ENCODE data around the gene CYP2J2.
"Not testable (repeated sequence)": the region's sequence is repeated elsewhere in the genome, so short reads cannot be mapped to it uniquely, and the experiment has no call there.

Gene CYP2J2

DNA sequence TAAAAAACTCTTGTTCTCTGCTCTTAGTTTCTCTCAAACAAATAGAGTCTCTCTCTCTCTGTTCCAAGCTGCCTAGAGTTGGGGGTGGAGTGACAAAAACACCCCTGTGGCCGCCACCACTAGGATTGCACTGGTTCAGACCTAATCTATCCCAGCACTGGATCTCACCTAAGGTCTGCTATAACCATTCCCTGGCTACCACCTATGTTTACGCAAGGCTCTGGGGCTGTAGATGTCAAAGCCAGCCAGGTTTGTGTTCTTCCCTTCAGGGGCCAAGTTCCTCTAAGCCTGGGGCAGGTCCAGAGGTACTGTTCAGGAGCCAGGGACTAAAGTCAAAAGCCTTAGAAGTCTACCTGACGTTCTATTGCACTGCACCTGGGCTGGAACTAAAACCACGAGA is 12.8 kb upstream of the CYP2J2 start:
- in situ Hi-C loops (cut with MboI; ENCODE audit: low sequenced_read_pairs) = no loop called here
- H3K9me3 ChIP-seq = no peaks in the 10 kb centered on the region
- no peak for DNase-seq (ENCODE audit: low spot score in 2 of 2)
- no peaks in the 10 kb centered on the region for H3K4me1 ChIP-seq
- no peaks in the 10 kb centered on the region for H3K36me3 ChIP-seq (replicated peaks)
- H3K4me3 ChIP-seq = no peak overlapping the region
- peaks cover 18% of the 10 kb centered on the region for H3K27me3 ChIP-seq (ENCODE audit: low read depth)

DNA sequence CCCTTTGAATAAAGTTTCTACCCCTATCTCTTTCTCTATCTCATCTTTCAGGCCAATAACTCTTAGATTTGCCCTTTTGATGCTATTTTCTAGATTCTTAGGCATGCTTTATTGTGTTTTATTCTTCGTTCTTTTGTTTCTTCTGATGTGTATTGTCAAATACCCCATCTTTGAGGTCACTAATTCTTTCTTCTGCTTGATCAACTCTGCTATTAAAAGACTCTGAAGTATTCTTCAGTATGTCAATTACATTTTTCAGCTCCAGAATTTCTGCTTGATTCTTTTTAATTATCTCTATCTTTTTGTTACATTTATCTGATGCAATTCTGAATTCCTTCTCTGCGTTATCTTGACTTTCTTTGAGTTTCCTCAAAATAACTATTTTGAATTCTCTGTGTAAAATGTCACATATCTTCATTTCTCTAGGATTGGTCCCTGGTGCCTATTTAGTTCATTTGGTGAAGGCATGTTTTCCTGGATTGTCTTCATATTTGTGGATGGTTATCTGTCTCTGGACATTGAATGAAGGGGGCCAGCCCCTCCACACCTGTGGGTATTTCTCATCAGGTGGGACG is 11.2 kb upstream of the CYP2J2 start:
- no peak for DNase-seq (ENCODE audit: low spot score in 2 of 2)
- H3K9me3 ChIP-seq = no peaks in the 10 kb centered on the region
- no peaks in the 10 kb centered on the region for H3K4me1 ChIP-seq
- H3K4me3 ChIP-seq = no peak overlapping the region
- no peaks in the 10 kb centered on the region for H3K36me3 ChIP-seq (replicated peaks)
- peaks cover 15% of the 10 kb centered on the region for H3K27me3 ChIP-seq (ENCODE audit: low read depth)
- in situ Hi-C loops (cut with MboI; ENCODE audit: low sequenced_read_pairs) = no loop called here

DNA sequence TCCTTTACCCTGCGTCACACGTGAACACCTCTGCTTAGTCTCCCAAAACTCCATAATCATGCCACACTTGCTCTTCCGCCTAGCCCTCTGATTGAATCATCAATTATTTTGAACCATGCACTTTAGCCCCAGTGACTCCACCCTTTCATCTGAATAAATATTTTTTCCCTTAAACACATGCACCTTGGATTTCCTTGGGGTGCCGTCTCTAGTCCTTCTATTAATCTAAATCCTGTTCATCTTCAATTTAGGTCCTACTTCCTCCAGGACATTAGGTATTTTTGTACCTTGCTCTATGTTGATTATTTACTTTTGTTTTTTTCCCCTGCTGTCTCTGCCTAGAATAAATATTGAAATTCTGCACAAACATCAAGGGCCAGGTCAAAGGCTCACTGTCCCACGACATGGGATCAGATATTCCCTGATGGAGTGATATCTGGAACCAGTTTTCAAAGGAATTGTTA is 9.8 kb upstream of the CYP2J2 start:
- no peak for DNase-seq (ENCODE audit: low spot score in 2 of 2)
- no peaks in the 10 kb centered on the region for H3K4me1 ChIP-seq
- H3K36me3 ChIP-seq (replicated peaks) = no peaks in the 10 kb centered on the region
- H3K9me3 ChIP-seq = no peaks in the 10 kb centered on the region
- in situ Hi-C loops (cut with MboI; ENCODE audit: low sequenced_read_pairs) = no loop called here
- peaks cover 14% of the 10 kb centered on the region; the same call in 1 of the 2 replicates for H3K27me3 ChIP-seq (ENCODE audit: low read depth)
- H3K4me3 ChIP-seq = no peak overlapping the region

DNA sequence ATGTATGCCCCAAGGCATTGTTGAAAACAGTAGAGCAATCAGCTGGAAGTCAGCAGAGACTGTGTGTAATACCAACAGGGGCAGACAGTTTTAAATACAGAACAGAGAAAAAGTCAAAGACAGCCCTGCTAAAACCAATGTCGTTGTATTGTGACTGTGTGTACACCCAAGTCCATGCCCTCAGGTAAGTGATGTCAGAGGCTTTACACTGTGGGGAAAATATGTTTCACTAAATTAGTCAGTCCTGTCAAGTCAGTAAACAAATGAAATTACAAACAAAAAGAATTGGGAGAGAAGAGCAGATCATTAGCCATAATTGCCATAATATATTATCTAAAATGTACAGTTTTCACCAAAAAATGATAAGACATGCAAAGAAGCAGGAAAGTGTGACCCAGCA is 2.4 kb upstream of the CYP2J2 start:
- in situ Hi-C loops (cut with MboI; ENCODE audit: low sequenced_read_pairs) = no loop called here
- H3K4me1 ChIP-seq = no peaks in the 10 kb centered on the region

DNA sequence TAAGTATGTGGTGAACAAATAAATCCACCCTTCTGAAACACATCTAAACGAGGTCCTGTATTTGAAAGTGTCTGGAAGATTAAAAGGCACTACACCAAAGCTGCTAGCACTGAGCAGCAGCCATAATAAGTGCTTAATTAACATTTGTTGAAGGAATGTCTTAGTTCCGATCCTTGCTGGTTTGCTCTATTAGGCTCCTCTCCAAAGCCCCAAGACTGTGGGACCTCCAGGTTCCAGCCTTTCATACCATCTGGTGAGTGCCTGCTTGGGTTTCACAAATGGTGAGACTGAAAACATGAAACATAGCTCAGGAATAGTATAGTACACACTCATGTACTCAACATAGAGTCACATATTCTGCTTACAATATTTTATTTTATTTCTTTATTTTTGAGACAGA is 640 bp upstream of the CYP2J2 start:
- no peaks in the 10 kb centered on the region for H3K36me3 ChIP-seq (replicated peaks)
- DNase-seq (ENCODE audit: low spot score in 2 of 2) = no peak
- in situ Hi-C loops (cut with MboI; ENCODE audit: low sequenced_read_pairs) = no loop called here
- H3K9me3 ChIP-seq = no peaks in the 10 kb centered on the region
- no peak overlapping the region for H3K4me3 ChIP-seq
- H3K4me1 ChIP-seq = no peaks in the 10 kb centered on the region
- H3K27me3 ChIP-seq (ENCODE audit: low read depth) = peaks cover 42% of the 10 kb centered on the region

More for the DNA sequence above, 2.4 kb upstream of the CYP2J2 start:
- DNase-seq (ENCODE audit: low spot score in 2 of 2) = no peak
- no peaks in the 10 kb centered on the region for H3K9me3 ChIP-seq
- H3K4me3 ChIP-seq = no peak overlapping the region
- H3K27me3 ChIP-seq (ENCODE audit: low read depth) = peaks cover 42% of the 10 kb centered on the region
- no peaks in the 10 kb centered on the region for H3K36me3 ChIP-seq (replicated peaks)

DNA sequence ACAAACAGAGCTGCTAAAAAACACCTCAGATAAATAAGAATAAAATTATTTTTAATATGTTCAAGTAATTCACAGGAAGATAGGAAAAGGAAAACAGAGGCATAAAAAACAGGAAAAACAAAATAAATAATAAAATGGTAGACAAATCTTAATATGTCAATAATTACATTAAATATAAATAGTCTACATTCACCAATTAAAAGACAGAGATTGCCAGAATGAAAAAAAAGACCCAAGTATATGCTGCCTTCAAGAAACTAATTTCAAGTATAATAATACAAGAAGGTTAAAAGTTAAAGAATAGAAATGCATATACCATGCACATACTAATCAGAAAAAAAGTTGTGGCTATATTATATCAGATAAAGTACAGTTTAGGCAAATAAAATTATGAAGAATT is 1.9 kb downstream of the CYP2J2 start:
- peaks cover 30% of the 10 kb centered on the region for H3K27me3 ChIP-seq (ENCODE audit: low read depth)
- in situ Hi-C loops (cut with MboI; ENCODE audit: low sequenced_read_pairs) = no loop called here
- no peak for DNase-seq (ENCODE audit: low spot score in 2 of 2)
- no peaks in the 10 kb centered on the region for H3K9me3 ChIP-seq
- H3K4me3 ChIP-seq = no peak overlapping the region
- no peaks in the 10 kb centered on the region for H3K4me1 ChIP-seq
- H3K36me3 ChIP-seq (replicated peaks) = no peaks in the 10 kb centered on the region

DNA sequence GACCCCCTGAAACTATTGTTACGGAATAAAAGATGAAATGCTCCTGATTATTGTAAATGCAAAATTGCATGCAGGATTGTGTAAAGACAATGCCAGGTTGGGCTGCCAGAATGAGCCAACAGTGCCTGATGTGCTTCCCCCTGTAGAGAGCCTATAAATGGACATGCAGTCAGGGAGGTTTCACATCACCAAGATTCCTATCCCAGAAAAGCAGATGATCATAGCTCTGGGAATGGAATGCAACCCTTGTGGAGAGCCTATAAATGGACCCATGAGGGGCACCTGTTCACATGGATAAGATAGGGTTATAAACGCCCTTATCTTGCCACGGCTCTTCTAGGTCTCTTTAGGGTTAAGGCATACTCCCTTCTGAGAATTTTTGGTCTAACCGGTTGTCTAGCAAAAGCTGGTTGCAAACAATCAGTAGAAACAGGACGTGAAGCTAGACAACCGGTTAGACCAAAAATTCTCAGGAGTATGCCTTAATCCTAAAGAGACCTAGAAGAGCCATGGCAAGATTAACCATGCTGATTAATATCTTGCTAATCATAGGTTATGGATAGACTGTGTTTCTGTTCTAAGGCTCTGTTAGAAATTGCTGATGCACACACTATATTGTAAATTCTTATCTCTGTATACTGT is 5.2 kb downstream of the CYP2J2 start:
- H3K36me3 ChIP-seq (replicated peaks); H3K9me3 ChIP-seq; DNase-seq (ENCODE audit: low spot score in 2 of 2); in situ Hi-C loops (cut with MboI; ENCODE audit: low sequenced_read_pairs); H3K4me1 ChIP-seq; H3K4me3 ChIP-seq; H3K27me3 ChIP-seq (ENCODE audit: low read depth): not testable (repeated sequence)

DNA sequence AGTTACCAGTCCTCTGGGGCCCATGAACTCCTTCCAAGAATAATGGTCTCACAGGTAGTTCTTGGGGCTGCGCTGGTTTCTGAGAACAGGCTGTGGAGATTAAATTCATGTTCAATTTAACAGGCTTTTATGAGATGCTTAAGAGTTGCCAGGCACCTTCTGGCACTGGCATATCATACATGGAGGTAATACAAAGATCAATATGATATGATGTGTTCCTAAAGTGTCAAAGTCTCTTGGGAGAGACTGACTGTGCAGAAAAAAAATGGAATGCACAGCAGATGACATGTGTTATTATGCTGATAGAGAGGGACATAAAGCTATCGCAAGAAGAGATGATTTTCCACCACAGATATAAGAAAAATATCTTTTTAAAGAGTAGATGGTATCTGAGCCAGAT is 6.8 kb downstream of the CYP2J2 start:
- H3K4me3 ChIP-seq = no peak overlapping the region
- peaks cover 4% of the 10 kb centered on the region; the same call in 1 of the 2 replicates for H3K27me3 ChIP-seq (ENCODE audit: low read depth)
- no peaks in the 10 kb centered on the region for H3K9me3 ChIP-seq
- 0 out of 2 replicates have a peak, but pooled peaks cover 2% of the 10 kb centered on the region for H3K4me1 ChIP-seq
- DNase-seq (ENCODE audit: low spot score in 2 of 2) = no peak
- in situ Hi-C loops (cut with MboI; ENCODE audit: low sequenced_read_pairs) = no loop called here
- no peaks in the 10 kb centered on the region for H3K36me3 ChIP-seq (replicated peaks)

DNA sequence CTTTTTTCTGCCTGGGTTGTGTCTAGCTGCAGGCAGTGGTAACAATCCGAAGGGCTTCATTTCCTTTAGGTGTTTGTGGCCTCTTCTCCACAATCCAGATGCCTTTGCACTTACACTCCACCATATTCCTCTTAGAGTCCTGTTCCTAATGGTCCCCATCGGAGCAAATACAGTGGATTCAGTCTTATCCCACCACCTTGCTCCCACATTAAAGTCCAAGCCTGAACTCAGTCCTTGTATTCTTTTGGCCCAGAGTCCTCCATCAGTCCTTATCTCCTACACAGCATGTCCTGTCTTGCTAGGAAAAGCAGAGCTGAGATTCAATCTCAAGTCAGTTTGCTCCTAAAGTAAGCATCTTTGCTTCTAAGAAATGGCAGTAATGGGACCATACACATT is 8.8 kb downstream of the CYP2J2 start:
- in situ Hi-C loops (cut with MboI; ENCODE audit: low sequenced_read_pairs) = no loop called here
- H3K9me3 ChIP-seq = no peaks in the 10 kb centered on the region
- DNase-seq (ENCODE audit: low spot score in 2 of 2) = no peak
- H3K4me3 ChIP-seq = no peak overlapping the region
- no peaks in the 10 kb centered on the region for H3K36me3 ChIP-seq (replicated peaks)
- H3K4me1 ChIP-seq = 0 out of 2 replicates have a peak, but pooled peaks cover 2% of the 10 kb centered on the region
- H3K27me3 ChIP-seq (ENCODE audit: low read depth) = peaks cover 7% of the 10 kb centered on the region; the same call in 1 of the 2 replicates

DNA sequence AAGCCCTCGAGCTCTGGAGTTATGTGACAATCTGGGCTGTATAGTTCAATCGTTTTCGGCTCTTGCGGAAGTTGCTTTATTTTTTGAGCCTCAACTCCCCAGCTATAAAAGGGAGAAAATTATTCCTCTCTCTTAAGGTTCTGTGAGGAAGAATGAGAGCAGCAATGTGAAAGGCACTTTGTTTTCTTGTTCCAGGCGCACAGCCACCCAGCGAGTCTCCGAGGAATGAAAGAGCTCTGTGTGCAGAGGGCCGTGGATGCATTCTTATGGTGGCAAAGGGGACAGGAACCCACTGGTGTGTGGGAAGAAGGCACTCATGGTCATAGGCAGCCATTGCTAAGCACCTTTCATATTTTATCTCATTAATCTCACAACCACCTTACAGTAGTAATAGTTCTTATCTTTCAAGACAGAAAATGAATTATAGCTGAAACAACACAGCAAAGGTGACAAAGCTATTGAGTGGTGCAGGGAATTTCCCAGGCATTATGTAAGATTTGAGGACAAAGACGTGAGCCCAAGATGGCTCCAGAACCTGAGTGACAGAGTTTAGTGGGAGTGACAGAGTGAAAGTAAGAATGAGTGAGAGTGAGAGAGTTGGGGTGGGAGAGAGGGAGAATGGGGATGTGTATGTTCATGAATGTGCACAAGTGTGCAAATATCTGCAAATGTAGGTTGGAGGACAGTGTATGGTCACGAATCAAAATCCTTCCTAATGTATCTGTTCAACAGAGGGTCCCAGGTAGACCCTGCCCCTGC is 9.4 kb downstream of the CYP2J2 start:
- no peak overlapping the region for H3K4me3 ChIP-seq
- DNase-seq (ENCODE audit: low spot score in 2 of 2) = no peak
- H3K9me3 ChIP-seq = no peaks in the 10 kb centered on the region; the same call in 1 of the 2 replicates
- 0 out of 2 replicates have a peak, but pooled peaks cover 2% of the 10 kb centered on the region for H3K4me1 ChIP-seq
- peaks cover 12% of the 10 kb centered on the region; the same call in 1 of the 2 replicates for H3K27me3 ChIP-seq (ENCODE audit: low read depth)
- H3K36me3 ChIP-seq (replicated peaks) = no peaks in the 10 kb centered on the region
- in situ Hi-C loops (cut with MboI; ENCODE audit: low sequenced_read_pairs) = no loop called here

DNA sequence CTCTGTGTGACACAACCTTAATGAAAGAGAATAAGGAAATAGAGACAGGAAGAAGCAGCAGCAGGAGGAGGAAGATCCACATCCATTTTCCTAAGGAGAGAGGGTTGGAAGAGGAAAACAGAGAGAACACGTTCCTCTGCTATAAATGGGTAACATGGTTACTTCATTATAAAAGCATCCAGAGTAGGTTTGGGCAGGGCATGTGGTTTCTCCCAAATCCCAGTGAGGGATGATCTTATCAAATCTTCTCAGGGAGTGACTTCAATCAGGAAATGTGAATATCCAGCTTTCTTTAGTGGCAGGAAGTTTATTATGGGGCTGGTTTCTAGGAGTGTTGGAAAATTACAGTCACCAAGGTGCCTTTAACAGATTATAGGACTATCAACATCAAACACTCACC is 11.1 kb downstream of the CYP2J2 start:
- DNase-seq (ENCODE audit: low spot score in 2 of 2) = no peak
- in situ Hi-C loops (cut with MboI; ENCODE audit: low sequenced_read_pairs) = no loop called here

DNA sequence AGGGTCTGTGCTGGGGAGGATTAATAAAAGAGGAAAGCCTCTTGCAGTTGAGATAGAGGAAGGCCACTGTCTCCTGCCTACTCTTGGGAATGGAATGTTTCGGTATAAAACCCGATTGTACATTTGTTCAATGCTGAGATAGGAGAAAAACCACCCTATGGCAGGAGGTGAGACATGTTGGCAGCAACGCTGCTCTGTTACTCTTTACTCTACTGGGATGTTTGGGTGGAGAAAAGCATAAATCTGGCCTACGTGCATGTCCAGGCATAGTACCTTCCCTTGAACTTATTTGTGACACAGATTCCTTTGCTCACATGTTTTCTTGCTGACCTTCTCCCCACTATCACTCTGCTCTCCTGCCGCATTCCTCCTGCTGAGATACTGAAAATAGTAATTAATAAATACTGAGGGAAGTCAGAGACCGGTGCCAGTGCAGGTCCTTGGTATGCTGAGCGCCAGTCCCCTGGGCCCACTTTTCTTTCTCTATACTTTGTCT is 11.7 kb downstream of the CYP2J2 start:
- in situ Hi-C loops (cut with MboI; ENCODE audit: low sequenced_read_pairs); H3K4me3 ChIP-seq; H3K4me1 ChIP-seq; H3K36me3 ChIP-seq (replicated peaks); DNase-seq (ENCODE audit: low spot score in 2 of 2); H3K9me3 ChIP-seq: not testable (repeated sequence)
- peaks cover 14% of the 10 kb centered on the region; the same call in 1 of the 2 replicates for H3K27me3 ChIP-seq (ENCODE audit: low read depth)

More for the DNA sequence above, 11.1 kb downstream of the CYP2J2 start:
- H3K27me3 ChIP-seq (ENCODE audit: low read depth) = peaks cover 14% of the 10 kb centered on the region; the same call in 1 of the 2 replicates
- no peak overlapping the region for H3K4me3 ChIP-seq
- H3K36me3 ChIP-seq (replicated peaks) = no peaks in the 10 kb centered on the region
- no peaks in the 10 kb centered on the region; the same call in 1 of the 2 replicates for H3K9me3 ChIP-seq
- H3K4me1 ChIP-seq = 0 out of 2 replicates have a peak, but pooled peaks cover 2% of the 10 kb centered on the region

DNA sequence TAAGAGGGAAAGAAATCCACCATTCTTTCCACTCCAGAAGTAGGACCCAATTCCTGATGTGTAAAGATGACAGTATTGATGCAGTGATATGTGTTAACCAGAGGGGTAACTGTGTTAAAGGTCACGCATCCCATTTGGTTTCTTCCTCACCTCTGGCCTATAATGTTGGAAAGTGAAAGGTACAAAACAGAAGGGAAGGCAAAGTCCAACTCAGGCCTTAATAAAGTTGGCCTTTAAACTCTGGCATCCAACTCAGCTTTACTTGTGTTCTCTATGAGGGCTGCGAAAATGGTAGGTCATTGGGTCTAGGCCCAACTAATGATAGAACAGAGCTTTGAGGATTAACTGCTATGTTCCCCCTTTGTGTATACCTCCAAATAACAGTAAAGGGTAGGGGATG is 17.9 kb downstream of the CYP2J2 start:
- H3K36me3 ChIP-seq (replicated peaks) = no peaks in the 10 kb centered on the region
- H3K9me3 ChIP-seq = no peaks in the 10 kb centered on the region; the same call in 1 of the 2 replicates

DNA sequence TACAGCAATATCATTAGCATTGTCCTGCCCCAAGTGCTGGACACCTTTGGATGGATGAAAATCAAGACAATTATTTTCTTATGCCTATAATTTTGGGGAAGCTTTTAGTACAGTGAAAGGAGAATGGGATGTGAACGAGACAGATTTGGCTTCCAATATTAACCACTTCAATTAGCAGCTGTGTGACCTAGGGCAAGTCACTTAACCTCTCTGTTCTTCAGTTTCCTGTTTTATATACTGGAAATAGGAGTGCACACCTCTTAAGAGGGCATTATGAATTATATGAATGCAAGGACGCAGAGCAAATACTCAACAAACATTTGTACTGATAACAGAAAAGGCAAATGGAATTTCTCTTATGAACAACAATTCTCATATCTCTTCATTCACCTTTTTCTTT is 18.5 kb downstream of the CYP2J2 start:
- in situ Hi-C loops (cut with MboI; ENCODE audit: low sequenced_read_pairs) = no loop called here
- H3K9me3 ChIP-seq = no peaks in the 10 kb centered on the region; the same call in 1 of the 2 replicates
- no peak overlapping the region for H3K4me3 ChIP-seq
- no peaks in the 10 kb centered on the region for H3K4me1 ChIP-seq
- no peaks in the 10 kb centered on the region for H3K36me3 ChIP-seq (replicated peaks)
- peaks cover 15% of the 10 kb centered on the region for H3K27me3 ChIP-seq (ENCODE audit: low read depth)
- DNase-seq (ENCODE audit: low spot score in 2 of 2) = no peak

More for the DNA sequence above, 17.9 kb downstream of the CYP2J2 start:
- in situ Hi-C loops (cut with MboI; ENCODE audit: low sequenced_read_pairs) = no loop called here
- no peak for DNase-seq (ENCODE audit: low spot score in 2 of 2)
- Histone ChIP-seq H3K4me1 (no peaks in the 10 kb centered on the region), H3K27me3 (ENCODE audit: low read depth) (peaks cover 11% of the 10 kb centered on the region), H3K4me3 (no peak overlapping the region)
